Esophagus (tissue), 2 donors: ENCODE measurements around the gene PNP. TPM values are rescaled to one million over a fixed set of nuclear protein-coding genes. Genes with fewer than 3 reads are reported as not detected.
"Not testable (repeated sequence)": the region's sequence is repeated elsewhere in the genome, so short reads cannot be mapped to it uniquely, and the experiment has no call there.

Experiments used
- H3K27ac ChIP-seq, 2 donors: one replicate each; pipeline ENCODE4 v1.5.1; 2013; ENCODE audit warnings: low read depth in 2 of 2, mild to moderate bottlenecking in 2 of 2, inconsistent platforms in 1 of 2, low read length in 1 of 2, moderate library complexity in 1 of 2
- H3K27me3 ChIP-seq, 2 donors: one replicate each; pipeline ENCODE4 v1.6.1; 2013; ENCODE audit warnings: low read length in 2 of 2, control low read depth in 1 of 2, mild to moderate bottlenecking in 1 of 2; ENCODE audit not compliant: insufficient read depth in 2 of 2, control insufficient read depth in 1 of 2
- H3K36me3 ChIP-seq, 2 donors: one replicate each; pipeline ENCODE4 v1.6.1; 2013; ENCODE audit warnings: low read length in 1 of 2; ENCODE audit not compliant: control insufficient read depth in 2 of 2, insufficient read depth in 2 of 2
- H3K4me1 ChIP-seq, 2 donors: one replicate each; pipeline ENCODE4 v1.6.1; 2013; ENCODE audit warnings: low read length in 1 of 2; ENCODE audit not compliant: control insufficient read depth in 2 of 2, insufficient read depth in 2 of 2
- H3K4me3 ChIP-seq, 2 donors: one replicate each; pipeline ENCODE4 v1.5.1; 2013; ENCODE audit warnings: low read length in 2 of 2, mild to moderate bottlenecking in 2 of 2, low read depth in 1 of 2, moderate library complexity in 1 of 2
- H3K9me3 ChIP-seq, 2 donors: one replicate each; pipeline ENCODE4 v1.6.1; 2013; ENCODE audit warnings: mild to moderate bottlenecking in 2 of 2, low read depth in 1 of 2, low read length in 1 of 2, moderate library complexity in 1 of 2; ENCODE audit not compliant: control insufficient read depth in 2 of 2, insufficient read depth in 1 of 2
- WGBS, 2 donors: extraction: QIAGEN DNeasy Blood & Tissue Kit; methylation state at CpG; one replicate each; pipeline ENCODE4 v1.1.7; 2013; 5-methylcytosine and 5-hydroxymethylcytosine counted together
- polyA plus RNA-seq, 2 donors: library from polyadenylated mRNA; stranded (reverse); fragments of 200-250 nt; gene quantifications; one replicate each; pipeline ENCODE4 v1.2.3, GENCODE V29; 2013
- donor health status: healthy with polysubstance abuse.
- donor health status: Bipolar disorder and iron deficiency.

Gene PNP
- polyA plus RNA-seq, 2 donors, result 40.6 to 121 TPM

DNA sequence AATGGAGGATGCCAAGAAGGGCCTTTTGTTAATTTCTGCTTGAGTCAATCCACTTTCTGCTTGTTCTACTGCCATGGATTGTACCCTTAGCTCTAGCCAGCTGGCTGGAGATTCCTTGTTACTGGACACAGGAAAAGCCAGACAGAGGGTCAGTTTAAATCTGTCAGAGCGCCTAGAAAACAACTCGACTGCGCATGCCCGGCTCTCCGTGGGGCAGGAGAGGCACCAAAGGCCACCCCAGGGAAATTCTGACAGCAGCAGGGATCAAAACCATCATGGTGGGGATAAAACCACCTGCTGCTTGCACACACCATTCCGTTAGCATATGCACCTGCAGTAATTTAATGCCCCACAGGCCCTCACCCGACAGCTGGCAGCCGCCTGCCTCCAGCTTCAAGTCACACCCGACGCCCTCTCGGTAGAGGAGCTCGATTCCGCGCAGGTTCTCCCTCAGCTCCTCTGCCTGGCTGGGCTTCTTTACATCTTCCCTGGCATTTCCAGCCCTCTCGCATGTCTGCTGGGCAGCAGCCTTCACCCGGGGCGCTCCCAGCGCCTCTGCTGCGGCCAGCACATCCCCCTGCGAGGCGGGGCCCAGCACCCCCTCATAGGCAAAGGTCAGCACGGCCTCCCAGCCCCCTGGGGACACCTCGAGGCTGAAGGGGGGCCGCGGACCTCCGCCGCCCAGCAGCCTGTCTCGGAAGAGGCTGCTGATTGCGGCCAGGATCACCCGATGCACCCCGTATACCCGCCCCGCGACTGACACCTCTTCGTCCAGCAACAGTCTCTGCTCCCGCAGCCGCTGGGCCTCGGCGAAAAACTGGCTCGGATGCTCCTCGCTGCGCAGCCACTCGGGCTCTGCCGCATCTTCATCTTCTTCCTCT, 34.3 kb upstream of the PNP start:
- 27 to 30% methylated on average over 44 of the region's 44 CpGs for WGBS, 2 donors
- Histone ChIP-seq H3K9me3 (no peaks in the 10 kb centered on the region), H3K36me3 (peaks cover 0 to 3% of the 10 kb centered on the region in 2 donors), H3K4me3 (peak overlapping the region in 1 of 2 donors; percentile 19), H3K4me1 (peaks cover 0 to 2% of the 10 kb centered on the region in 2 donors), H3K27ac (no peak overlapping the region), H3K27me3 (no peaks in the 10 kb centered on the region)

DNA sequence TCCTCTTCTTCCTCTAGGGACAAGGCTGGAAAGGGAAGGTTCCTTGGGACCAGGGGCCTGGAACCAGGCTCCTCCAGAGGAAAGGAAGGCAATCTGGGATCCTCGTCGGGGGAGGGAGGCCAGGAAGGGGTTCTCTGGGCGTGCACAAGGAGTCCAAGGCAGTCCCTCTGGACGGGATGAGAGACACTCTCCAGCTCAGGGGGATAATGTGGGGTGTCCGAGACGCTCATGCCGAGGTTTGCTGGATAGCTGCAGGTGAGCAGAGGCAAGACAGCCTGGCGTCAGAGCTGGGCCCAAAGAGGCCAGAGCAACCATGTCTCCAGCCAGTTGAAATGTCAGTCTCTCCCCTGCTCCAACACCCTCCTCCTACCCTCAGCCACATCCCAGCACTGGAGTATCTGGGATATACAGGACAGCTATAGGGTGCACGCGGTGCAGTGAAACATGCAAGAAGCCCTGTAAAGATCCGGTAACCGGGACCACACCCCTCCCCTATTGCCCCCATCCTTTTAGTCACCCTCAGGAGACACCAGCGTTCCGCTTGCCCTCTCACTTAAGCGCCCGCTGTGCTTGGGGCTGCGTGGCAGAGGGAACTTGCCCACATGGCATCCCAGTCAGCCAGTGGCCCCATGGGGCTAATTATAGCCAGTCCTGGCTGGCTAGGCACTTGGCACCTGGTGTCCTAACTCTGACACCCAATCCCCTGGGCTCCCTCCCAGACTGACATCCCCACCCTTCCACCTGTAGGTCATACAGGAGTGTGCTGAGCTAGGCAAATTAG, 33.4 kb upstream of the PNP start, which contains the start of gene KLHL33:
Gene KLHL33, minus strand, starts transcription at position 585 of the 781 bp plus-strand sequence. Its CDS starts 355 bp downstream, at position 230.
- H3K27ac ChIP-seq, result no peak within 1 kb of the TSS
- no peaks in the 10 kb centered on the region for H3K36me3 ChIP-seq
- H3K9me3 ChIP-seq, result peaks cover 0 to 2% of the 10 kb centered on the region in 2 donors
- 80 to 84% methylated on average over 17 of the region's 17 CpGs for WGBS, 2 donors
- peak within 1 kb of the TSS in 1 of 2 donors; percentile 19 for H3K4me3 ChIP-seq
- no peaks in the 10 kb centered on the region for H3K27me3 ChIP-seq
- peaks cover 0 to 2% of the 10 kb centered on the region in 2 donors for H3K4me1 ChIP-seq

DNA sequence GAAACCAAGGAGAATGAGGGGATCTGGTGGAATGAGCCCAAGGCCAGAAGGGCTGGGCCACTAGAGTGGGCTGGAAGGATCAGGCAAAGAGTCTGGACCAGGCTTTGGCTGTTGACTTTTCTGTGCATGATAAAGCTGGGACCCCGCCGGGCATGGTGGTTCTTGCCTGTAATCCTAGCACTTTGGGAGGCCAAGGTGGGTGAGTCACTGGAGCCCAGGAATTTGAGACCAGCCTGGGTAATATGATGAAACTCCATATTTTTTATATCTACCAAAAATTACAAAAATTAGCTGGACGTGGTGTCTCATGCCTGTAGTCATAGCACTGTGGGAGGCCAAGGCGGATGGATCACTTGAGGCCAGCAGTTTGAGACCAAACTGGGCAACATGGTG, 32.8 kb upstream of the PNP start:
- WGBS, 2 donors, result 86 to 95% methylated on average over 4 of the region's 4 CpGs
- H3K4me3 ChIP-seq, result no peak overlapping the region
- peaks cover 0 to 2% of the 10 kb centered on the region in 2 donors for H3K4me1 ChIP-seq
- peaks cover 0 to 2% of the 10 kb centered on the region in 2 donors for H3K9me3 ChIP-seq
- H3K27ac ChIP-seq, result no peak overlapping the region
- H3K36me3 ChIP-seq, result no peaks in the 10 kb centered on the region
- H3K27me3 ChIP-seq, result no peaks in the 10 kb centered on the region

GRCh38 chr14:20438664-20439063, 30.5 kb upstream of the PNP start:
- H3K36me3 ChIP-seq, result no peaks in the 10 kb centered on the region
- H3K27ac ChIP-seq, result no peak overlapping the region
- H3K4me3 ChIP-seq, result no peak overlapping the region
- 87 to 91% methylated on average over 7 of the region's 7 CpGs for WGBS, 2 donors
- peaks cover 0 to 2% of the 10 kb centered on the region in 2 donors for H3K4me1 ChIP-seq
- H3K9me3 ChIP-seq, result peaks cover 0 to 2% of the 10 kb centered on the region in 2 donors
- no peaks in the 10 kb centered on the region for H3K27me3 ChIP-seq

GRCh38 chr14:20440465-20440864, 28.7 kb upstream of the PNP start:
- Histone ChIP-seq H3K4me3 (no peak overlapping the region), H3K27me3 (no peaks in the 10 kb centered on the region), H3K27ac (no peak overlapping the region), H3K9me3 (peaks cover 0 to 2% of the 10 kb centered on the region in 2 donors), H3K4me1 (peaks cover 0 to 2% of the 10 kb centered on the region in 2 donors), H3K36me3 (no peaks in the 10 kb centered on the region)
- 80 to 88% methylated on average over 5 of the region's 5 CpGs for WGBS, 2 donors

DNA sequence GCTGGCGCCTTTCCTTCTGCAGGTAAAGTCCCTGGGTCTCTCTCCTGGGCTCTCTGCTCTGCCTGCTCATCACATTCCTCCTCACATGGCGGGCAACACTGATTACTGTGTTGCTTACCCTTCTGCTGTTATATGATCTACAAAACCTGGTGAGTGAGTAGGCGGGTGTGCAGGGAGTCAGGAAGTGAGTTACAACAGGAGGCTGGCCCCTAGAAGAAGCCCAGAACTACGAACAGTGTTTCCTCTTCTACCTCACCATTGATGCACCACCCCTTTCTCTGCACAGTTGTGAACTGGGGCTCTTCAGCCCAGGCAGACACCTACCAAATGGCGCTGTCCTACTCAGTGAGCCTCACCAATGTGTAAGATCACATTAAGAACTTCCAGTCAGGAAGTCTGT, 28.3 kb upstream of the PNP start:
- H3K9me3 ChIP-seq, result peaks cover 0 to 2% of the 10 kb centered on the region in 2 donors
- no peak overlapping the region for H3K27ac ChIP-seq
- H3K36me3 ChIP-seq, result peaks cover 0 to 2% of the 10 kb centered on the region in 2 donors
- H3K4me1 ChIP-seq, result no peaks in the 10 kb centered on the region
- no peaks in the 10 kb centered on the region for H3K27me3 ChIP-seq
- H3K4me3 ChIP-seq, result no peak overlapping the region
- 78 to 79% methylated on average over 5 of the region's 5 CpGs for WGBS, 2 donors

GRCh38 chr14:20441461-20441860, 27.7 kb upstream of the PNP start:
- peaks cover 0 to 2% of the 10 kb centered on the region in 2 donors for H3K9me3 ChIP-seq
- 83 to 88% methylated on average over 2 of the region's 2 CpGs for WGBS, 2 donors
- H3K36me3 ChIP-seq, result peaks cover 1 to 7% of the 10 kb centered on the region in 2 donors
- no peaks in the 10 kb centered on the region for H3K27me3 ChIP-seq
- H3K4me3 ChIP-seq, result no peak overlapping the region
- no peaks in the 10 kb centered on the region for H3K4me1 ChIP-seq
- H3K27ac ChIP-seq, result no peak overlapping the region

GRCh38 chr14:20443650-20444049, 25.6 kb upstream of the PNP start:
- not testable (repeated sequence) for H3K27ac ChIP-seq, H3K4me3 ChIP-seq, H3K9me3 ChIP-seq, H3K4me1 ChIP-seq, H3K27me3 ChIP-seq
- H3K36me3 ChIP-seq, result peaks cover 11 to 16% of the 10 kb centered on the region in 2 donors
- 75 to 79% methylated on average over 2 of the region's 4 CpGs for WGBS, 2 donors

DNA sequence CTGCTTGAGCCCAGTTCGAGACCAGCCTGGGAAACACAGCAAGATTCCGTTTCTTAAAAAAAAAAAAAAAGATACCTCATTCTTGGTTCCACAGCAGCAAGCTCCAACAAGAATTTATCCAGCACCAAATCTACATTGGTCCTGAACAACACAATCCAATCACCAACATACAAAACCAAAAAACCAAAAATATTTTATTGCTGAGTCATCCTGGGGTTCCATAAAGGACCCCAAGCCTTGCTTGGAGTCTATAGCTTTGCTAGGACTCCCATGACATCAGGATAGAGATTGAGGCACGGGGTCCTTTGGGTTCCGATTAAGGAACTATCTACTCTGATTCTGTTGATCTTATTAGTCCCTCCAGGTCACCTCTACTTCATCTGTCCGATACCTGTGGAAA, 22.3 kb upstream of the PNP start:
- 96 to 98% methylated on average over 5 of the region's 5 CpGs for WGBS, 2 donors
- H3K36me3 ChIP-seq, result peaks cover 23 to 26% of the 10 kb centered on the region in 2 donors

More for the DNA sequence above, 22.3 kb upstream of the PNP start:
- Histone ChIP-seq H3K4me1 (no peaks in the 10 kb centered on the region), H3K27ac (no peak overlapping the region), H3K4me3 (no peak overlapping the region), H3K9me3 (no peaks in the 10 kb centered on the region), H3K27me3 (no peaks in the 10 kb centered on the region)
